ENCODE data around the gene PCDHGC3. TPM values are rescaled to one million over a fixed set of nuclear protein-coding genes. Genes with fewer than 3 reads are reported as not detected.

The PCDHGC3 gene
- total RNA-seq, 1 experiment from 2014 or later, result 1.2 TPM

DNA sequence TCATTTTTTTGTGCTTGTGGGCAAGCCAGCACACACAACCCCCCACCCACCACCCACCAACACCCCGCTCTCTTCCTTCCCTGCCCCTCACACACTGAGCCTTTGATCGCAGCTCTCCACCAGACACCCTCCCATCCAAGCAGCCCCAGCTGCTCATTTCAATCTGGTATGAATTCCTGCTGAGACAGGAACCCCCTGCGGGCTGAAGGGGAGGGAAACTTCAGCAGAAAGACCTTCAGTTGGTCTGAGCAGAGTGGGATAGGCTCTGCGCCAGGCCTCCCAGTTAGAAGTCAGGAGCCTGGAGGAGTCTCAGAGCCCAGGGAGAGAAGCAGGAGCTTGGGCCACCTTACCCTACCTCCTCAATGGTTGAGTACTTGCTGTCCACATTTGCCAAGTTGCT, 20.3 kb downstream of the PCDHGC3 start:
- Histone ChIP-seq H3K4me3 (replicated peaks in 1 of 2; ENCODE audit: low read depth in 1 of 2, low read length in 2 of 2) (no peak overlapping the region), H3K36me3 (ENCODE audit: control insufficient read depth in 1 of 2, insufficient read depth in 2 of 2, low read length in 2 of 2) (no peaks in the 10 kb centered on the region), H3K4me1 (ENCODE audit: control insufficient read depth in 1 of 2, insufficient read depth in 2 of 2, low read length in 2 of 2) (no peaks in the 10 kb centered on the region), H3K27me3 (ENCODE audit: insufficient read depth, low read length) (no peaks in the 10 kb centered on the region), H3K4me2 (ENCODE audit: low read length) (no peak overlapping the region), H2AFZ (ENCODE audit: low read depth, low read length, poor library complexity, severe bottlenecking) (no peak overlapping the region), H3K27ac (ENCODE audit: low read depth, low read length) (no peak overlapping the region), H3K9me3 (ENCODE audit: control insufficient read depth in 1 of 2, insufficient read depth in 1 of 2, low read depth in 1 of 2, low read length in 2 of 2) (no peaks in the 10 kb centered on the region), H4K20me1 (ENCODE audit: insufficient read depth) (no peaks in the 10 kb centered on the region), H3K9ac (ENCODE audit: low read length) (no peak overlapping the region), H3K9me2 (ENCODE audit: insufficient read depth) (no peaks in the 10 kb centered on the region), H3K79me2 (ENCODE audit: insufficient read depth, low read length) (no peaks in the 10 kb centered on the region)
- ChIA-PET CTCF (no interaction called here), POLR2A (no interaction called here), RAD21 (ENCODE audit: low non-redundant PET in 1 of 2, low total read pairs in 2 of 2, uncharacterized antibody in 2 of 2, unreplicated experiment in 2 of 2) (no interaction called here)
- no peak for TF ChIP-seq CBX3 (IDR thresholded peaks at IDR 0.05; ENCODE audit: low read depth)
- no peak for TF ChIP-seq RAD21 (IDR thresholded peaks at IDR 0.05; ENCODE audit: low read depth)
- TF ChIP-seq ELF1 (IDR thresholded peaks at IDR 0.05; ENCODE audit: borderline replicate concordance, low read depth), result no peak
- TF ChIP-seq, protein P1, sequence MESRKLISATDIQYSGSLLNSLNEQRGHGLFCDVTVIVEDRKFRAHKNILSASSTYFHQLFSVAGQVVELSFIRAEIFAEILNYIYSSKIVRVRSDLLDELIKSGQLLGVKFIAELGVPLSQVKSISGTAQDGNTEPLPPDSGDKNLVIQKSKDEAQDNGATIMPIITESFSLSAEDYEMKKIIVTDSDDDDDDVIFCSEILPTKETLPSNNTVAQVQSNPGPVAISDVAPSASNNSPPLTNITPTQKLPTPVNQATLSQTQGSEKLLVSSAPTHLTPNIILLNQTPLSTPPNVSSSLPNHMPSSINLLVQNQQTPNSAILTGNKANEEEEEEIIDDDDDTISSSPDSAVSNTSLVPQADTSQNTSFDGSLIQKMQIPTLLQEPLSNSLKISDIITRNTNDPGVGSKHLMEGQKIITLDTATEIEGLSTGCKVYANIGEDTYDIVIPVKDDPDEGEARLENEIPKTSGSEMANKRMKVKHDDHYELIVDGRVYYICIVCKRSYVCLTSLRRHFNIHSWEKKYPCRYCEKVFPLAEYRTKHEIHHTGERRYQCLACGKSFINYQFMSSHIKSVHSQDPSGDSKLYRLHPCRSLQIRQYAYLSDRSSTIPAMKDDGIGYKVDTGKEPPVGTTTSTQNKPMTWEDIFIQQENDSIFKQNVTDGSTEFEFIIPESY (IDR thresholded peaks at IDR 0.05; ENCODE audit: extremely low read depth, insufficient replicate concordance, low read length), result no peak
- TF ChIP-seq, protein P2, sequence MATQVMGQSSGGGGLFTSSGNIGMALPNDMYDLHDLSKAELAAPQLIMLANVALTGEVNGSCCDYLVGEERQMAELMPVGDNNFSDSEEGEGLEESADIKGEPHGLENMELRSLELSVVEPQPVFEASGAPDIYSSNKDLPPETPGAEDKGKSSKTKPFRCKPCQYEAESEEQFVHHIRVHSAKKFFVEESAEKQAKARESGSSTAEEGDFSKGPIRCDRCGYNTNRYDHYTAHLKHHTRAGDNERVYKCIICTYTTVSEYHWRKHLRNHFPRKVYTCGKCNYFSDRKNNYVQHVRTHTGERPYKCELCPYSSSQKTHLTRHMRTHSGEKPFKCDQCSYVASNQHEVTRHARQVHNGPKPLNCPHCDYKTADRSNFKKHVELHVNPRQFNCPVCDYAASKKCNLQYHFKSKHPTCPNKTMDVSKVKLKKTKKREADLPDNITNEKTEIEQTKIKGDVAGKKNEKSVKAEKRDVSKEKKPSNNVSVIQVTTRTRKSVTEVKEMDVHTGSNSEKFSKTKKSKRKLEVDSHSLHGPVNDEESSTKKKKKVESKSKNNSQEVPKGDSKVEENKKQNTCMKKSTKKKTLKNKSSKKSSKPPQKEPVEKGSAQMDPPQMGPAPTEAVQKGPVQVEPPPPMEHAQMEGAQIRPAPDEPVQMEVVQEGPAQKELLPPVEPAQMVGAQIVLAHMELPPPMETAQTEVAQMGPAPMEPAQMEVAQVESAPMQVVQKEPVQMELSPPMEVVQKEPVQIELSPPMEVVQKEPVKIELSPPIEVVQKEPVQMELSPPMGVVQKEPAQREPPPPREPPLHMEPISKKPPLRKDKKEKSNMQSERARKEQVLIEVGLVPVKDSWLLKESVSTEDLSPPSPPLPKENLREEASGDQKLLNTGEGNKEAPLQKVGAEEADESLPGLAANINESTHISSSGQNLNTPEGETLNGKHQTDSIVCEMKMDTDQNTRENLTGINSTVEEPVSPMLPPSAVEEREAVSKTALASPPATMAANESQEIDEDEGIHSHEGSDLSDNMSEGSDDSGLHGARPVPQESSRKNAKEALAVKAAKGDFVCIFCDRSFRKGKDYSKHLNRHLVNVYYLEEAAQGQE (IDR thresholded peaks at IDR 0.05; ENCODE audit: low read depth), result no peak
- TF ChIP-seq, protein P3, sequence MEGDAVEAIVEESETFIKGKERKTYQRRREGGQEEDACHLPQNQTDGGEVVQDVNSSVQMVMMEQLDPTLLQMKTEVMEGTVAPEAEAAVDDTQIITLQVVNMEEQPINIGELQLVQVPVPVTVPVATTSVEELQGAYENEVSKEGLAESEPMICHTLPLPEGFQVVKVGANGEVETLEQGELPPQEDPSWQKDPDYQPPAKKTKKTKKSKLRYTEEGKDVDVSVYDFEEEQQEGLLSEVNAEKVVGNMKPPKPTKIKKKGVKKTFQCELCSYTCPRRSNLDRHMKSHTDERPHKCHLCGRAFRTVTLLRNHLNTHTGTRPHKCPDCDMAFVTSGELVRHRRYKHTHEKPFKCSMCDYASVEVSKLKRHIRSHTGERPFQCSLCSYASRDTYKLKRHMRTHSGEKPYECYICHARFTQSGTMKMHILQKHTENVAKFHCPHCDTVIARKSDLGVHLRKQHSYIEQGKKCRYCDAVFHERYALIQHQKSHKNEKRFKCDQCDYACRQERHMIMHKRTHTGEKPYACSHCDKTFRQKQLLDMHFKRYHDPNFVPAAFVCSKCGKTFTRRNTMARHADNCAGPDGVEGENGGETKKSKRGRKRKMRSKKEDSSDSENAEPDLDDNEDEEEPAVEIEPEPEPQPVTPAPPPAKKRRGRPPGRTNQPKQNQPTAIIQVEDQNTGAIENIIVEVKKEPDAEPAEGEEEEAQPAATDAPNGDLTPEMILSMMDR (IDR thresholded peaks at IDR 0.05 in 2 of 3, conservative IDR thresholded peaks at IDR 0.05 in 1 of 3; ENCODE audit: borderline replicate concordance in 1 of 3, insufficient read depth in 1 of 3, low read depth in 2 of 3, low read length in 2 of 3), result no peak
- no peak for TF ChIP-seq EZH2 (IDR thresholded peaks at IDR 0.05)
- no peak for TF ChIP-seq POLR2AphosphoS5 (IDR thresholded peaks at IDR 0.05; ENCODE audit: low read depth, low read length)
- TF ChIP-seq EZH2phosphoT487 (IDR thresholded peaks at IDR 0.05; ENCODE audit: borderline replicate concordance), result no peak
- TF ChIP-seq ZFX (IDR thresholded peaks at IDR 0.05), result no peak
- intact Hi-C loops (cut with micrococcal nuclease), result no loop called here
- DNase-seq (ENCODE audit: low read depth, low spot score), result no peak
- no TSS peak for BruUV-seq (replicated peaks)
- no peak for ATAC-seq
